Activated T-cell treated with anti-CD3 and anti-CD28 coated beads, Interleukin-2, amount 50 U/mL, for 24 hours (primary cell): ENCODE measurements around the gene CDKAL1.

Source experiments
- DNase-seq: peaks from one replicate; pipeline ENCODE4 v3.0.0-alpha.2; 2020
- H3K27ac Mint-ChIP-seq: 2 replicates; pipeline ENCODE4 v1.8.0; 2020; ENCODE audit warnings: mild to moderate bottlenecking, mixed read lengths
- H3K27me3 Mint-ChIP-seq: 2 replicates; pipeline ENCODE4 v1.8.0; 2020; ENCODE audit warnings: mixed read lengths
- H3K36me3 Mint-ChIP-seq: 2 replicates; pipeline ENCODE4 v1.8.0; 2020; ENCODE audit warnings: low read depth, mixed read lengths
- H3K4me1 Mint-ChIP-seq: 2 replicates; pipeline ENCODE4 v1.8.0; 2020; ENCODE audit warnings: low read depth, mixed read lengths
- H3K4me3 Mint-ChIP-seq: 2 replicates; pipeline ENCODE4 v1.8.0; 2020; ENCODE audit warnings: mild to moderate bottlenecking, moderate library complexity, mixed read lengths
- H3K9me3 Mint-ChIP-seq: 2 replicates; pipeline ENCODE4 v1.8.0; 2020; ENCODE audit warnings: mixed read lengths

CDKAL1 gene

GRCh38 chr6:21279619-21280018 is 745.4 kb downstream of the CDKAL1 start:
- Mint-ChIP-seq H3K36me3 (no peaks in the 10 kb centered on the region), H3K27me3 (no peaks in the 10 kb centered on the region), H3K4me1 (no peaks in the 10 kb centered on the region), H3K27ac (no peak overlapping the region), H3K4me3 (no peak overlapping the region), H3K9me3 (no peaks in the 10 kb centered on the region)
- DNase-seq = no peak

- Mint-ChIP-seq H3K27me3 (peaks cover 4% of the 10 kb centered on the region), H3K27ac (no peak overlapping the region), H3K4me1 (no peaks in the 10 kb centered on the region), H3K36me3 (no peaks in the 10 kb centered on the region), H3K4me3 (no peak overlapping the region), H3K9me3 (no peaks in the 10 kb centered on the region)
- DNase-seq = no peak
Observed at GRCh38 chr6:21281366-21281765, 747.1 kb downstream of the CDKAL1 start.
